Measurements from ENCODE around the gene TPRKB.
"Not testable (repeated sequence)": the region's sequence is repeated elsewhere in the genome, so short reads cannot be mapped to it uniquely, and the experiment has no call there.

The TPRKB gene

DNA sequence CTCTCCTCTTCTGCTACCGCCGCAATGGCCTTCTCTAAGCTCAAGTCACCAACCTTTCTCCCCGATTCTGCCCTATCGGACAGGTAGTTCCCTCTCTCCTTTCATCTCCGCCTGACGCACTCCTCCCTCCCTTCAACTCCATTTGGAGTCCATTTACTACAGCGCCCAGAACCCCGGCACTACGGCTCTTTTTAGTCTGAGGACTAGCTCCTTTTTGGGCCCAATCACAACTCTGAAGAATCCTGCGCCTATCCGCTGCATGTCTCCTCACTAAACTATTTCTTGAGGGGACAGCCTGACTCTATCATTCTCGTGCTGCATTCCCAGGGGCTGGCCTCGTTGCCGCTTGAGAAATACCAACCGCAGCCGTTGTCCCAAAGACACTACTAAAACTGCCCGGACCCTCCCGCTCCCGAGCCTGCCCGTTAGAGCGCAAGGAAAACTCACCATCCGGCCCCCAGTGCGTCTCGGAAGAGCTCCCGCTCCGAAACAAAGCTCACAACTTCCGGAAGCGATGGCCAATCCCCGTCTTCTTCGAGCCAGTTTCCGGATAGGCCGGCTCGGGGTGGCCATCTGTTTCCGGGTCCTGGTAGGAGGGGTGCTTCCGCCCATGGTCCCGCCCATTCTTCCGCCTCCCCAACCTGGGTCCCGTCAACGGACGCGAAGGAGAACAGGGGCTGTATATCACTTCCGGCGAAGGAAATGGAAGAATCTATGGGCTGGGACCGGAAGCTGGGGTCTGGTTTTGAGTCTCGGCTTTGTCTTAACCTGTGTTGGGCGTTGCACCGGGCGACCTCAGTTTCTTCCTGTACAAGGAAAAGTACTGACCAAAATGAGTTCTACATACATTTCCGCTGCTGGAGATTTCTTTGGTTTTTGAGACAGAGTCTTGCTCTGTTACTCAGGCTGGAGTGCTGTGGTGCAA lies at the start of gene TPRKB:
Gene TPRKB, minus strand, starts transcription at position 491 of the 925 bp plus-strand sequence. CDS start 2,776 bp downstream, outside the sequence.
- peak; percentile 99 for DNase-seq

DNA sequence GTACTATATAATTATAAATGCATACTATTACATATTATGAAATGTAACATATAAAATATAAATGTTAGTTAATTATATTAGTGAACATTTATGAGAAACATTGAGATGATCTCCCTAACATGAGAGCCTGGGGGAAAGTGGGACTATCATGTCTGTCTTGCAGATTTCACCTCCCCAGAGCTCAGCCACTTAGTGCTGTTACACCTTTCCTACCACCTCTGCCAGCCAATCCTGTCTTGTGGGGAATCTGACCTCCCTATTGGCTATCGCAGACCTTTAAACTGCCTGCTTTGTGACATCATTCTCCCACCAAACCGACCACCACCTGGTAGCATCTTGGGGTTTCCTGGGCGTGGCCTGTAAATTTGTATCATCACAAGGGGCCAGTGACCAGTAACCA lies 46.7 kb upstream of the TPRKB start, which contains the start of gene C2orf78:
Gene C2orf78, plus strand, starts transcription at position 301 of the 400 bp plus-strand sequence. CDS start 127 bp downstream, outside the sequence.
- DNase-seq = not testable (repeated sequence)

DNA sequence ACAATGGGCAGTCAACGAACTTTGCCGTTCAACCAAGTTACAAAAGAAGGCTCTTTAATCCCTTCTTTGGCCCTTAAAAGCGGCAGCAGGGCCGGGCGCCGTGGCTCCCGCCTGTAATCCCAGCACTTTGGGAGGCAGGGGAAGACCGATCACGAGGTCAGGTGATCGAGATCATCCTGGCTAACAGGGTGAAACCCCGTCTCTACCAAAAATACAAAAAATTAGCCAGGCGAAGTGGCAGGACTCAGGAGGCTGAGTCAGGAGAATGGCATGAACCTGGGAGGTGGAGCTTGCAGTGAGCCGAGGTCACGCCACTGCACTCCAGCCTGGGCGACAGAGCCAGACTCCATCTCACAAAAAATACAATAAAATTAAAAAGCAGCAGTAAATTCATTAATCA lies 46.3 kb upstream of the TPRKB start:
- not testable (repeated sequence) for DNase-seq

DNA sequence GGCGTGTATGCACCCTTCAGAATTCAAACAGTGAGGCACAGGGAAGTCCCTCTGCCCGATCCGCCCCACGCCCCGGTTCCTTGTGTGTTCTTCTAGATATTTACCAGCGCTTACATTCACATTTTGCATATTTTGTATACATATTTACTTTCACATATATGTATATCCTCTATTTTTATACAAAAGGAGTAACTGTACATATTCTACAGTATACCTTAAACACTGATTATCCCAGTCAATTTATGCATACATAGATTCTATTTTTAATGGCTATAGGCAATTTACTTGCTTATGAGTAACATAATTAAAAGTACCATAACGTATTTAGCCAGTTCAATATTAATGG lies 43.1 kb upstream of the TPRKB start:
- no peak for DNase-seq

DNA sequence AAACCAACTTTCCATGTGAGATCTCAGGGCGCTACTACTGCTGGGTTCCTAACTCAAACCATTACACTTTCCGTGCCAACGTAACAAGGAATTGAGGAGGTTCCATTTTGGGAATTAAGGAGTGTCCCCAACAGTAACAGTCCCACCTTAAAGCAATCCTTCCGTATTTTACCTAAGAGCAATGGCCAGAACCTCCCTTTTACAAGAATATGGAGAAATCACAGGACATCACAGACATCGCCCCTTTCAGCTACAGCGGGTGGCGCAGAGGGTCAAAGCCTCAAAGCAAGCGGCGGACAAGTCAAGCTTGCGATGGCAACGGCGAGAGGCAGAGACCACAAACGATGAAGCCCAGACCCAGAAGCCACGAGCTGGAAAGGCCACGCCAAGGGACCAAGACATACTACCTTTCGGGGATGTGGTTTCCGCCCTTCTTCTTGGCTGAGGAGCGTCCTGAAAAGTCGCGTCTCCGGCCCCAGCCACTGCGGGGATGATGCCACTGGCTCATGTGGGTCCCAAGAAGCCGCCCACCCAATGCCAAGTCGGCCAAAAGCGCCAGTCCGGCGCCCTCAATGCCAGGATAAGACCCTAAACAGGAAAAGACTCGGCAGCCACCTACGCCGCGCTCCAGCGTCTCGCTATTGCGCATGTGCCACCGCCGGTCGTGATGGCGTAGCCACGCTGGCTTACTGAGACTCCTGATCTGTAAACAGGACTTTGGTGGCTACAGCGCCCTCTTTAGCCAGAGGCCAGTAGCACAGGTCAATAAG lies 42.5 kb upstream of the TPRKB start, which contains the start of gene DUSP11:
Gene DUSP11, minus strand, starts transcription at position 637 of the 770 bp plus-strand sequence. Its CDS starts 129 bp downstream, at position 508.
- peak; percentile 98 for DNase-seq

DNA sequence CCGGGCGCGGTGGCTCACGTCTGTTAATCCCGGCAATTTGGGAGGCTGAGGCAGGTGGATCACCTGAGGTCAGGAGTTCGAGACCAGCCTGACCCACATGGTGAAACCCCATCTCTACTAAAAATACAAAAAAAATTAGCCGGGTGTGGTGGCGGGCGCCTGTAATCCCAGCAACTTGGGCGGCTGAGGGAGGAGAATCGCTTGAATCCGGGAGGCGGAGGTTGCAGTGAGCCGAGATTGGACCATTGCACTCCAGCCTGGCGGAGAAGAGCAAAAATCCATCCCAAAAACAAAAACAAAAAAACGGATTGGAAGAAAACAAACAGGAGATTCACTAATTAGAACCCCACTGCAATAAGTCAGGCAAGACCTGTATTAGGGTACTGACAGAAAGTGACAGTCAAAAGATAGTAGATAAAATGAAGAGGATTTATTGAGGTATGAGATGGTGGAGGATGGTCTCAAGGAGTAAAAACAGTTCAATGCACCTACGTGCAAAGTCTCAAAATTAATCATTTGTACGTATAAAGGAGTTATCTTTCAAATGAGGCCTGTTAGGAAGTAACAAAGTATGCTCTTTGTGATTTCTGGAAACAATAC lies 41.8 kb upstream of the TPRKB start:
- not testable (repeated sequence) for DNase-seq

DNA sequence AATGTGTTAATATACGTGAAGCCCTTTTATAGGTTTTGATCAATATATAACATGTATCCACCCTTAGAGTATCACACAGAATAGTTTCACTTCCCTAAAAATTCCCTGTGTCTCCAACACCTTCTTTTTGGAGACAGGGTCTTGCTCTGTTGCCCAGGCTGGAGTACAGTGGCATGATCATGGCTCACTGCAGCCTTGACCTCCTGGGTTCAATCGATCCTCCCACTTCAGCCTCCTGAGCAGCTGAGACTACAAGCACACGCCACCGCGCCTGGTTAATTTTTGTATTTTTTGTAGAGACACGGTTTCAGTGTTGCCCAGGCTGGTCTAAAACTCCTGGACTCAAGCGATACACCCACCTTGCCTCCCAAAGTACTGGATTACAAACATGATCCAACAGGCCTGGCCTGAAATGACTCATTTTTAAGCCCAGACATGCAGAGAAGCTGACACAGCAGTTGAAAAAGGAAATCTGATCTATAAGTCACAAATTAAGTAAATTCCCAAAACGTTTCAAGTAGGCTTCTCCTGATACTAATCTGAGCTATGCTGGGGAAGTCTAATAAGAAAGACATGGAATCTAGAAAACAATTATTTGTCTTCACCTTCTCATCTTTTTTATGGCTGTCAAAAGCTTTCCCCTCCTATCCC lies 39.8 kb upstream of the TPRKB start:
- peak; percentile 5 for DNase-seq

DNA sequence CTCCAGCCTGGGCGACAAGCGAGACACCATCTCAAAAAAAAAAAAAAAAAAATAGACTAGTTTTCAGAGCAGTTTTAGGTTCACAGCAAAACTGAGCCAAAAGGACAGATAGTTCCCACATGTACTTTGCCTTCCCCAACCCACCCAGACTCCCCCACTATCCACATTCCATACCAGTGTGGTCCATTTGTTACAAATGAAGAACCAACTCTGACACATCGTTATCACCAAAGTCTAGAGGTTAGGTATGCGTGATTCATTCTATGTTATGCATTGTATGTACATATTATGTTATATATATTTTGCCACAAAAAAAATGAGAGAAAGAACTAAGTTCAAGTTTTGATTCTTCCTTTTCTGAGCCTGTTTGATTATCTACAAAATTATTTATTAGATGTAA lies 39.2 kb upstream of the TPRKB start:
- DNase-seq = no peak

DNA sequence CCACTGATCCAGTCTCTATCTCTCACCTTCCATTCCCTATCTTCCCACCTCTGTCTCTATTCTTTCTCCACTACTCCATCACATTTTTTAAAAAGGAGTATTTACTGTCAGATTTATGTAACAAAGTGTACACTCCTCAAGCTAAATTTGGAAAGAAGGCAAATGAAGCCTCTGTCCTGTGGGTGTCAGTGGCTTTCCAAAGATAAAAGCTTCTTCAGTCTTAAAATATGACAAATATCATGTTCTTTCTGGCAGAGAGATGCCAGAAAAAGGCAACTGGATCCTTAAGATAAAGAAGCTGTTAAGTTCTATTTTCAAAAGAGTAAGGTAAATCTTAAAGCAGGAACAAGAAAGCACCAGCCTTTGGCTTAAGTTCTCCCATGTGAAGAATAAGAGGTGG lies 35.7 kb upstream of the TPRKB start:
- DNase-seq = no peak

DNA sequence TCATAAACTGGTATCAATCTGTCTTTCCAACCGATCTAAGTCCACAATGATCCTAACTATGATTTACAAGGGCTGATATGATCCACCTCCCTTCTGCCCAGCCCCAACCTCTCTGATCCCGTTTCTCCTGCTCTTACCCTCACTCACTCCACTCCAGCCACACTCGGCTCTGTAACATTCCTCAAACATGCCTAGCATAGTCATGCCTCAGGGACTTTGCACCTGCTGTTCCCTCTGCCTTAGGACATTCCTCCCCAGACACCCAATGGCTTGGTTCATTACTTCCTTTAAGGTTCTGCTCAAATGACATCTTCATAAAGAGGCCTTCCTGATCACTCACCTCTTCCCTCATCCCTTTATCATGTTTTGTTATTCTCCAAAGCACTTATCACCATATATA lies 33.6 kb upstream of the TPRKB start:
- no peak for DNase-seq

DNA sequence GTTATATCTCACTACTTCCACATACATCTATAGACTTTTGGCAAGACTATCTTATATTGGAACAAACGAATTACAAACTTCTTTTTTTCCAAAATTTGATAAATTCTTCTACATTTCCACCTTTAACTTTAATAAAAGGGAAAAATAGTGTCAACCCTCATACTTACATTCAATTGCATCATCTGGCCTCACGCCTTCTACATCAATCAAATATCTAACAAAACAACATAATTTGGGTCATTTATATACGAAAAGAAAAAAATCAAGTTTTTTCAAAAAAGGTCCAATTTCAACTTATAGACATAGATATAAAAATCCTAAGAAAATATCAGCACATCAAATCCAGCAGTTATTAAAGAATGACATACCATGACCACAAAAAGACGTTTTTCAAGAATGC lies 29.8 kb upstream of the TPRKB start:
- no peak for DNase-seq

DNA sequence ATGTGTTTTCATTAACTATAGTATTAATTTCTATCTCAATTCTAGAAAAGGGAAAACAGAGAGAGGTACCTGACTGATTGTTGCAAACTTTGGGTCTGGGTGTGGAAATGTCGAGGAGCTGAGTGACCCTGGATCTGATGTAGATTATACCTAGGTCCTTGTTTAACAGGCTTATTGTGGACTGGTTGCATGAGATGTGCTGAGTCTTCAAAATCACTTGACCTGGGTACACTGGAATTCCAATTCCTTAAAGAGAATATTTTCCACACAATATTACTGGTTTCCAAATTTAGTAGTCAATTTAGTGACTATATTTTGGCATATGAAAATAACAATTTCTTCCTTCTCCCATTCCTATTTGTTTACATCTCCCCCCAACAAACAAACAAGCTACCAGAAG lies 29.2 kb upstream of the TPRKB start:
- DNase-seq = no peak

DNA sequence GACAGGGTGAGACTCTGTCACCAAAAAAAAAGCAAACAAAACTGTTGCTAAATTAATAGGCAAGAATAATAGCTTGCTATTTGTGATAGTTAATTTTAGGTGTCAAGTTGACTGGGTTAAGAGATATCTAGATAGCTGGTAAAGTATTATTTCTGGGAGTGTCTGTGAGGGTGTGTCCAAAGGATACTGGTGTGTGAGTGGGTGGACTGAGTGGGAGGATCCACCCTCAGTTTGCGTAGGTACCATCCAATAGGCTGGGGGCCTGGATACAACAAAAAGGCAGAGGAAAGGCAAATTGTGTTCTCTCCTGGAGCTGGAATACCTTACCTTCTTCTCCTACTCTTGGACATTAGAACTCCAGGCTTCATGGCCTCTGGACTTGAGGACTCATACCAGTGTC lies 27.8 kb upstream of the TPRKB start:
- DNase-seq = no peak

DNA sequence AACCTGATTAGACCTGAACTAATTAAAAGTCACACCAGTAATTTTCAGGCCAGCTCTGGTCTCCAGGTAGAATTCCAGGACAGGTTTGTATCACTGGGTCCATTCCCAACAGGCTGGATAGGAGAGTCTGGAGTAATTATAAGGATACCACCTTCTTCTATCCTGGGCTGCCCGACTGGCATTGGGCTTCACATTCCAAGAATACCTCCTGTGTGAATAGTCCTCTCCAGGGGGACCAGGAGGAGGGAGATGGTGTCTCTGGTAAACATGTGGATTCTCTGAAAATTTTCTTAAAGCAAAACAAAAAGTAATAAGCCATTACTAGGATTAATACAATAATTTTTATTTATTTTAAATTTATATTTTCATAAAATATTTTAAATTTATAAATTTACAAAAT lies 25.4 kb upstream of the TPRKB start:
- no peak for DNase-seq

DNA sequence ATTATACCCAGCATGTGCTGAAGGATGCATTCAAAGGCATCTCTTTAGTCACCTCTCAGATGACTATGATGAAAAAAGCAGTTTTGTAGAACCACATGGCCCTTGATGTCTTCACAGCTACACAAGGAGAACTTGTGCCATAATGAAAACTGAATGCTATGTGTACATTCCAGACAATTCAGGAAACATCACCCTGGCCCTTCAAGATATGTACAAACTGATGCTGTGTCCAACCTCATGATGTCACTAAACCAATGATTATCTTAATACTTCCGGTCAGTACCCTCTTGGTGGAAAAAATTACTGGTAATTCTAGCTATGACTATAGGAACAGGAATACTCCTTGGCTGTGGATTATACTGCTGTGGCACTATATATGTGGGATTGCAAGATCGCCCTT lies 22.8 kb upstream of the TPRKB start:
- no peak for DNase-seq

DNA sequence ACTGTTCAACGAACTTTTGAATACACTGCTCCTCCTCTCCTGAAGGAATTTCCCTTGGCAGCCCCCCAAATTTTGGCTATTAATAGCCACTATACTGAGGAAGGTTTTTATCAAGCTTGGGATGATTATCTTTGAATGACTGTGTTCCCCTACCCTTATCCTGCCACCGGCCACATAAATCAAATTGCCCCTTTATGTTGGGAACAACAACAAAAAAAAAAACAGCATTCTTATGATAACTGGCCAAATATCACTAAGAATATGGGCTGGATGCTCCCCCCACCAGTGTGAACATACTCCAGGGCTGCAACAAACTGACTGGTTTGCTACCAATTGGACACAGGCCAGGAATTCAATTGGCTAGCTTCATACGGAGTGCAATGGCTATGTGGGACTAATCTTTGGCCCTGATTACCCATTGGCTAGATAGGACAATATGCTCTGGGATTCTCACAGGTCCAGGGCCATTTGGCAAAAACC lies 22.2 kb upstream of the TPRKB start:
- DNase-seq = no peak

DNA sequence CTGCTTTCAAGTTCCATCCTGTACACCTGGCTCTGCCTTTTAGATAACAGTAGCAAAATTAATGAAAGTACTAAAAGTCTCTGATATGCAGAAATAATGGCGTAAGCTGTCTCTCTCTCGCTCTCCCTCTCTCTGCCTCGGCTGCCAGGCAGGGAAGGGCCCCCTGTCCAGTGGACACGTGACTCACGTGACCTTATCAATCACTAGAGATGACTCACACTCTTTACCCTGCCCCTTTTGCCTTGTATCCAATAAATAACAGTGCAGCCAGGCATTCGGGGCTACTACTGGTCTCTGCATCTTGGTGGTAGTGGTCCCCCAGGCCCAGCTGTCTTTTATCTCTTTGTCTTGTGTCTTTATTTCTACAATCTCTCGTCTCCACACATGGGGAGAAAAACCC lies 17.2 kb upstream of the TPRKB start:
- not testable (repeated sequence) for DNase-seq

DNA sequence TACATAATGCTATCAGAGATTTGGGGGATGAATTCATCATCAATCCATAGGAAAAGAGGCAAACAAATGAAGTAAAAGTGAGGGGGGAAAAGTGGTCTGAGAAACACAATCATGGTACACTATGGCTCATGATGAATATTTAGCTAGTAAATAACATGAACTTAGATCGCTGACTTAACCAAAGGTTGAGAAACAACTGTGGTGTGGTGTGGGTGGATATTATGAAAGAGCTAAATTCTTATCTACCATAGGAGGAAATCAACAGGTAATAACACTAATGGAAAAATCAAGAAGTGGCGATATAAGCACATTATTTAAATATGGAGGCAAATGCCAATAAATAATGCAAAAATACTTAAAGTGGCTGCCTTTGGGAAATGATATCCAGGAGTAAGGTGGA lies 12.2 kb upstream of the TPRKB start:
- no peak for DNase-seq

DNA sequence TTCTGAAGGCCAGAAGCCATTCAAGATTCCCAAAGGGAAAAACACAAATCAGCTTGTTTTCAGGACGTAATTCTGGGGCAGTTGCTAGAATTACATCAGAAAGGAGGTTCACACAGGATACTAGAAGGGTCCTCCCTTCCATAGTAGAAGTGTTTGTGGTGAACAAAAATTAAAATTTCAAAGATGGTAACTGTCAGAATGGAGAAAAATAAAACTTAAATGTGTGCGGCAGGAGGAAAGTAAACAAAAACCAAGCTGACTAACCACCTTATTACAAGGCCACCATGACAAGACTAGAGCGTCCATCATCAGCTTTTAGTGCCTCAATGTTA lies 9.7 kb upstream of the TPRKB start:
- DNase-seq = no peak

DNA sequence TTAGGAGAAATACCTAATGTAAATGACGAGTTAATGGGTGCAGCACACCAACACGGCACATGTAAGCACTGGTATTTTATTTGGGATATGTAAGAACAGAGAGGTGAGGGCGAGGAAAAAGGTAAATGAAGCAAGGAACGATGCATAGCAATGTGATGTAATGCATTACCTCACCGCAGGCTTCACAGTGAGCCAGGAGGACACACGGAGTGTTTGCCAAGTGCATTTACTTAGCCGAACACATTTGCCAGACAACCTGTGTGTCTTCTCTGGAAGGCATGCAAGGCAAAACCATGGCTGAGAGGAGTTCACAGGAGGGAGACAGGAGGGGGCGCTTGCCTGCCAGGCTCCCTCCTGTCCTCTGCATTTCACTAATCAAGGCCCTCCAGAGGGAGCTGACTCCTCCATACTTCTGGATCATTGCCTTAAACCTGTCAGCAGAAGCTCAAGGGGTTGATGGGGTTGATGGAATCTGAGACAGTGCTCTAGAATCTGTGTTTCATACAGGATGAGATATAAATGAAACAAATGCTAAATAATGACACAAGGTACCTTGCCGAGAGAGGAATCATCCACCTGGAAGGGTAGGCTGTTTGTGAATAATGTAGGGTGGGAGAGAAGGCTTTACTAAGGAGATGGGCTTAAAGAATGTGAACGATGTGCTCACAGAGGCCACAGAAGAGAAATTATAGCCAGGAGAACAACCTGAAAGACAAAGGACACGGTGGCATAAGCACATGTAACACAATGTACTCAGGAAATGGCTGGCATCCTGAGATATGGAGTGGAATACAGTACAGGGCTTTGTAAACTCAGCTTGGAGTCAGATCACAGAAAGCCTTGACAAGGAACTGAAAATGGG lies 9.1 kb upstream of the TPRKB start:
- no peak for DNase-seq

DNA sequence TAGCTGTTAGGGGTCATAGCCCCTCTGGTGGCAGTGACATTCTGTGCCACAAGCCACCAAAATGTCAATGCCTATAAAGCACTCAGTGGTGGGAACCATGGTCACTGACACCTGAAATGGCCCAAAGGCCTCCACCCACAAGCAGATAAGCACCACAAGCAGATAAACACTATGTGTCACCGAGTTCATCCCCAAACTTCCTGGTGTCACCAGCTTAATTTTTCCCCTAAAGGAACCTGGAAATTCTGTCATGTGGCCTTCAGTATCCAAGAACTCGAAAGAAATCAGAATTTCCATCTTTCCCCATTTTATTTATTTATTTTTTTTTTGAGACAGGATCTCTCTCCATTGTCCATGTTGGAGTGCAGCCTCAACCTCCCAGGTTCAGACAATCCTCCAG lies 3.6 kb upstream of the TPRKB start:
- no peak for DNase-seq

DNA sequence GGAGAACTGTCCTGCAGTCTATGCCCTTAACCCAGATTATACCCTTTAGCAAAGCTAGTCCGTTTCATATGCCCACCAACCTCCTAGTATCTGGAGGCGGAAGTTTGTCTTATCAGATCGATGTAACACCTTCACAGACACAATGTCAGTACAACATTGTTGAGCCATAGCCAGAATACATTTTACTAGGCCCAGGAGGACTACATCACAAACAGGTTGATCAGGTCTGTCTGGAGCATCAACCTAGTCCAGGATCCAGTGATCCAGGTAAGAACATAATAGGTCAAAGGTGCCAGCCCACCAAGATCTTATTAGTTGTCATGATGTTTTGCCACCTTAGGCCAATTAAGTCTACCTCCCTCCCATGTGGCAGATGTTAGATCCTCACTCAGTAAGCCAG lies 2.0 kb upstream of the TPRKB start:
- DNase-seq = no peak
